Mesodermal cell (in vitro differentiated cells): ENCODE data around the gene FOXN3.
"Not testable (repeated sequence)": the region's sequence is repeated elsewhere in the genome, so short reads cannot be mapped to it uniquely, and the experiment has no call there.

ENCODE experiments used
- H3K27ac ChIP-seq: 2 replicates; pipeline ENCODE4 v1.7.0; 2013; ENCODE audit warnings: mild to moderate bottlenecking, low read depth, low read length, moderate library complexity; ENCODE audit not compliant: severe bottlenecking
- H3K36me3 ChIP-seq: 2 replicates; pipeline ENCODE4 v1.7.1; 2013; ENCODE audit warnings: mild to moderate bottlenecking, low read length, moderate library complexity; ENCODE audit not compliant: control insufficient read depth, insufficient read depth
- H3K4me1 ChIP-seq: one replicate; pipeline ENCODE4 v1.7.1; 2013; ENCODE audit warnings: mild to moderate bottlenecking, low read length; ENCODE audit not compliant: insufficient read depth, control insufficient read depth, poor library complexity, severe bottlenecking
- H3K4me3 ChIP-seq: 2 replicates; pipeline ENCODE4 v1.7.0; 2013; ENCODE audit warnings: low read length, control low read depth, mild to moderate bottlenecking; ENCODE audit not compliant: insufficient read depth, poor library complexity, severe bottlenecking; ENCODE audit errors: extremely low read depth
- H3K9me3 ChIP-seq: 2 replicates; pipeline ENCODE4 v1.7.1; 2013; ENCODE audit warnings: mild to moderate bottlenecking, low read length, moderate library complexity; ENCODE audit not compliant: control insufficient read depth
- WGBS, 2 experiments: methylation state at CpG; one replicate each; pipeline ENCODE4 v1.1.5; 2013; ENCODE audit warnings: missing lambda C conversion rate in 2 of 2; ENCODE audit not compliant: insufficient coverage in 2 of 2; 5-methylcytosine and 5-hydroxymethylcytosine counted together

FOXN3 gene

GRCh38 chr14:89303456-89304435 lies 113.3 kb downstream of the FOXN3 start:
- peaks cover 38% of the 10 kb centered on the region for H3K4me1 ChIP-seq
- H3K4me3 ChIP-seq = no peak overlapping the region
- H3K9me3 ChIP-seq = no peaks in the 10 kb centered on the region
- H3K36me3 ChIP-seq = peaks cover 3% of the 10 kb centered on the region
- H3K27ac ChIP-seq = peak overlapping the region; percentile 99
- 23 to 29% methylated on average over 12 of the region's 14 CpGs for WGBS, 2 experiments

GRCh38 chr14:89302396-89302950 lies 114.6 kb downstream of the FOXN3 start:
- H3K4me3 ChIP-seq = no peak overlapping the region
- 93% methylated on average over 2 to 6 of the region's 7 CpGs for WGBS, 2 experiments
- peaks cover 38% of the 10 kb centered on the region for H3K4me1 ChIP-seq
- H3K27ac ChIP-seq = peak overlapping the region; percentile 99
- H3K9me3 ChIP-seq = no peaks in the 10 kb centered on the region
- H3K36me3 ChIP-seq = peaks cover 3% of the 10 kb centered on the region

- no peak overlapping the region for H3K27ac ChIP-seq
- no peak overlapping the region for H3K4me3 ChIP-seq
- H3K36me3 ChIP-seq = peaks cover 3% of the 10 kb centered on the region
- H3K9me3 ChIP-seq = no peaks in the 10 kb centered on the region
- WGBS, 2 experiments = 90 to 100% methylated on average over 1 to 2 of the region's 4 CpGs
- peaks cover 27% of the 10 kb centered on the region for H3K4me1 ChIP-seq
Measured at GRCh38 chr14:89299587-89299986, 117.4 kb downstream of the FOXN3 start.

DNA sequence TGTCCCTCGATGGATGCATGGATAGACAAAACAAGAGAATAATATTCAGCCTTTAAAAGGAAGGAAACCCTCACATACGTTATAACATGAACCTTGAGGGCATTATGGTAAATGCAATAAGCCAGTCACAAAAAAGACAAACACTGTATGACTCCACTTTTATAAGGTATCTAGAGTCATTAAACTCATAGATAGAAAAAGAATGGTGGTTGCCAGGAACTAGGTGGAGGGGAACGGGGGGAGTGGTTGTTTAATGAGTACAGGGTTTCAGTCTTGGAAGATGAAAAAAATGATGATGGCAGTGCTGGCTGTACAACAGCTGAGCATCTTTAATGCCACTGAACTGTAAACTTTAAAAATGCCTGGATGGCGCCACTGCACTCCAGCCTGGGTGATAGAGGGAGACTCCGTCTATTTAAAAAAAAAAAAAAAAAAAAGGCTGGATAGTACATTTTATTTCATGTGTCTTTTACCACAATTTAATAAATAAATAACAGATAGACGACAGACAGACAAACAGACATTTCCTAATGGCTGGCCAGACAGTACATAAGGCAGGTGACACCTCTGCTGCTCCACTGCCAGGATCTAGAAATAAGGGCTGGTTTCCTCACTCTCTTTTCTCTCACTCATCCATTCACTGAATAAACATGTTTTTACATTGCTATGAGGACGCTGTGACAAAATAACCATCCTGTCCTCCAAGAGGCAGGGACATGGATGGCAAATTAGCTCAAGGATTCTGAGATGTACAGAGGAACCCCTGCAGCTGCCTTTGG lies 118.8 kb downstream of the FOXN3 start:
- Histone ChIP-seq H3K4me3 (no peak overlapping the region), H3K27ac (no peak overlapping the region), H3K9me3 (no peaks in the 10 kb centered on the region), H3K4me1 (peaks cover 13% of the 10 kb centered on the region), H3K36me3 (peaks cover 3% of the 10 kb centered on the region)
- 90 to 91% methylated on average over 2 to 3 of the region's 7 CpGs for WGBS, 2 experiments

- Histone ChIP-seq H3K36me3 (peaks cover 7% of the 10 kb centered on the region), H3K9me3 (no peaks in the 10 kb centered on the region), H3K4me3 (no peak overlapping the region), H3K4me1 (peaks cover 4% of the 10 kb centered on the region), H3K27ac (no peak overlapping the region)
- 69 to 70% methylated on average over 2 to 6 of the region's 6 CpGs for WGBS, 2 experiments
Measured at GRCh38 chr14:89296281-89296745, 120.7 kb downstream of the FOXN3 start.

GRCh38 chr14:89294872-89295271 lies 122.2 kb downstream of the FOXN3 start:
- peaks cover 16% of the 10 kb centered on the region for H3K36me3 ChIP-seq
- H3K4me1 ChIP-seq = peaks cover 4% of the 10 kb centered on the region
- H3K9me3 ChIP-seq = no peaks in the 10 kb centered on the region
- 87 to 94% methylated on average over 6 of the region's 6 CpGs for WGBS, 2 experiments
- no peak overlapping the region for H3K27ac ChIP-seq
- no peak overlapping the region for H3K4me3 ChIP-seq

- H3K27ac ChIP-seq, H3K4me1 ChIP-seq, H3K4me3 ChIP-seq, H3K9me3 ChIP-seq: not testable (repeated sequence)
- peaks cover 16% of the 10 kb centered on the region for H3K36me3 ChIP-seq
- WGBS, 2 experiments = 74 to 80% methylated on average over 4 of the region's 4 CpGs
Measured at GRCh38 chr14:89294469-89294868, 122.6 kb downstream of the FOXN3 start.

DNA sequence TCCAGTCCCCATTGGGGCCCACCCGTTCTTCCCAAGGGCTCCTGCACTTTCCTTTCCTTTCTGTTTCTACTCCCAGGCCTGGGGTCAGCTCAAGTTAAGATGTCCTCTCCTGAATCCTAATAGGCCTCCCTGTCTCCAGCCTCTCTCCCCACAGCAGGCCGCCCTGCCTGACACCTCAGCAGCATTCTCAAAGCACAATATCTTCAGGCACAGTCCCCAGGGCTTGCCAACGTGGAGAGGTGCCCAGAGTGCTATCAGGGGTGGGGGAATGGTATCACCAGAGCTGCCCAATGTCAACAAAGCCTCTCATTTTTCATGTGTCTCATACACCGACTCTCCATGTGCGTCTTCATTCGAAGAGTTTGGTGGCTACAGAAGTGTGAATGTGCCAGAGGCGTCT lies 123.0 kb downstream of the FOXN3 start:
- no peaks in the 10 kb centered on the region for H3K9me3 ChIP-seq
- H3K27ac ChIP-seq = no peak overlapping the region
- H3K4me1 ChIP-seq = peaks cover 4% of the 10 kb centered on the region
- H3K4me3 ChIP-seq = no peak overlapping the region
- H3K36me3 ChIP-seq = peaks cover 13% of the 10 kb centered on the region
- 60 to 66% methylated on average over 6 of the region's 7 CpGs for WGBS, 2 experiments

DNA sequence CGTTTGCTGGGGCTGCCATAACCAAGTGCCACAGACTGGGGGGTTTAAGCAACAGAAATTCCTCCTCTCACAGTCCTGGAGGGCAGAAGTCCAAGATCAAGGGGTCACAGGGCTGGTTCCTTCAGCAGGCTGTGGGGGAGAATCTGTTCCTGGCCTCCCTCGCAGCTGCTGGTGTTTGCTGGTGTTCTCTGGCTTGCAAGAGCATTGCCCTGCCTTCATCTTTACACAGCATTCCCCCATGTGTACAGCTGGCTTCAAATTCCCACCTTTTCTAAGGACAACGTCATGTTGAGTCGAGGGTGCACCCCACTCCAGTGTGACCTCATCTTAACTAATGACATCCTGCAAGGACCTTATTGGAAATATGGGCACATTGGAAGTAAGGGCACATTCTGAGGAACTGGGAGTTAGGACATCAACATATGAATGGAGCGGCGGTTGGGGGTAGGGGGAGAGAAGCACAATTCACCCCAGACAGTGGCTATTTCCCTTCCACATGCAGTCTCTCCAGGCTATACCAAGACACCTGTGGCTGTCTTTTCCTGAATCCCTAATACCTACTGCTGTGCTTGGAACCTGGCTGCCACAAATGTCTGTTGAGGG lies 123.6 kb downstream of the FOXN3 start:
- Histone ChIP-seq H3K4me3 (no peak overlapping the region), H3K4me1 (peaks cover 4% of the 10 kb centered on the region), H3K9me3 (no peaks in the 10 kb centered on the region), H3K27ac (no peak overlapping the region), H3K36me3 (peaks cover 13% of the 10 kb centered on the region)
- 67 to 73% methylated on average over 2 to 5 of the region's 6 CpGs for WGBS, 2 experiments

DNA sequence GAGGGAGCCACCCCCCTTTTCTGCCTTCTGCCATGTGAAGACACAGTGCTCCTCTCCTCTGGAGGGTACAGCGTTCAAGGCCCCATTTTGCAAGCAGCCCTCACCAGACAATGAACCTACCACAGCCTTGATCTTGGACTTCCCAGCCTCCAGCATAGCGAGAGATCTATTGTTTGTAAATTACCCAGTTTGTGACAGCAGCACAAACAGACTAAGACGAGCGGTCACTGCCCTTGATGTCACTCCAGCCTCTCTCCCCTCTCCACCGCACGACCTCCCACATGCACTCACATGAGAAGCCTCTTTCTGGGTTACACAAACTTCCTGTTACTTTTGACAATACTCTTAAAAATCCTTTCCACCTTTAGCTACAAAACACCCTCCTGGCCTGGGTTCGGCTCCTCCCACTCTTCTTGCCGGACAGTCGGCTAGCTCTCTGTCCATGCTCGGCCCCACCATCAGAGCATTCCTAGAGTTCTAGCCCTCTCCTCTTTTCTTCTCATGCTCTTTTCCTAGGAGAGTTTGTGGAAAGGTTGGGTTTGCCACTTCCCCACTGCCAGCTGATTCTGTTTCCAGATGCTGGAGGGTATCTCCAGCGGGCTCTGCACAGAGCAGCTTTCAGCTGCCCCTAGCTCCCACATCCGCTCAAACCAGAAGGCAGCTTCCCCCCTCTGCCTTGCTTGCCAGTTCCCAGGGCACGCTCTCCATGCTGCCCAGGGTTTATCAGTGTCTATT lies 124.3 kb downstream of the FOXN3 start:
- WGBS, 2 experiments = 90% methylated on average over 8 to 12 of the region's 13 CpGs
- Histone ChIP-seq H3K9me3 (no peaks in the 10 kb centered on the region), H3K36me3 (peaks cover 13% of the 10 kb centered on the region), H3K4me1 (peaks cover 4% of the 10 kb centered on the region), H3K4me3 (no peak overlapping the region), H3K27ac (no peak overlapping the region)
